ENCODE results near the gene DXO. TPM values are rescaled to one million over a fixed set of nuclear protein-coding genes. Genes with fewer than 3 reads are reported as not detected.

DXO gene
- total and polyA plus RNA-seq, 2 donors (not counting 1 experiment from before 2014, with no cell fraction given): 36.1 to 150 TPM

- H4K20me1 ChIP-seq (ENCODE audit: control insufficient read depth, insufficient read depth, low read length, poor library complexity, severe bottlenecking): no peaks in the 10 kb centered on the region
- ChIA-PET POLR2A (no interaction called here), CTCF (interaction anchor here (0.8 kb wide), 1 partner anchor 14 kb away, joined by 3 read pairs; no protein-coding TSS in a partner anchor)
- WGBS (ENCODE audit: insufficient coverage): 96% methylated on average over 3 of the region's 3 CpGs
- no peaks in the 10 kb centered on the region for H3K4me1 ChIP-seq (ENCODE audit: control insufficient read depth in 2 of 2, insufficient read depth in 2 of 2, low read length in 2 of 2)
- H3K27ac Mint-ChIP-seq: no peak overlapping the region
- peaks cover 10% of the 10 kb centered on the region for H3K79me2 ChIP-seq (ENCODE audit: control insufficient read depth, insufficient read depth, low read length)
- no peaks in the 10 kb centered on the region for H3K27me3 Mint-ChIP-seq
- no peak overlapping the region for H3K9ac ChIP-seq (ENCODE audit: low read length)
- H3K36me3 ChIP-seq (replicated peaks in 1 of 2; ENCODE audit: control extremely low read depth in 1 of 2, control insufficient read depth in 1 of 2, extremely low read depth in 1 of 2, insufficient read depth in 2 of 2, low read length in 1 of 2): peaks cover 3 to 12% of the 10 kb centered on the region in 2 experiments
- no peaks in the 10 kb centered on the region for H3K9me3 Mint-ChIP-seq (ENCODE audit: insufficient read depth)
- no peak overlapping the region for H3K27ac ChIP-seq (ENCODE audit: low read length in 2 of 2)
- H3K4me3 Mint-ChIP-seq: no peak overlapping the region
- no peak for ATAC-seq (ENCODE audit: low read depth)
- TF ChIP-seq EZH2 (IDR thresholded peaks at IDR 0.05; ENCODE audit: borderline replicate concordance, insufficient read depth, low read depth, low read length, poor library complexity, severe bottlenecking): no peak
- TF ChIP-seq, protein P1, sequence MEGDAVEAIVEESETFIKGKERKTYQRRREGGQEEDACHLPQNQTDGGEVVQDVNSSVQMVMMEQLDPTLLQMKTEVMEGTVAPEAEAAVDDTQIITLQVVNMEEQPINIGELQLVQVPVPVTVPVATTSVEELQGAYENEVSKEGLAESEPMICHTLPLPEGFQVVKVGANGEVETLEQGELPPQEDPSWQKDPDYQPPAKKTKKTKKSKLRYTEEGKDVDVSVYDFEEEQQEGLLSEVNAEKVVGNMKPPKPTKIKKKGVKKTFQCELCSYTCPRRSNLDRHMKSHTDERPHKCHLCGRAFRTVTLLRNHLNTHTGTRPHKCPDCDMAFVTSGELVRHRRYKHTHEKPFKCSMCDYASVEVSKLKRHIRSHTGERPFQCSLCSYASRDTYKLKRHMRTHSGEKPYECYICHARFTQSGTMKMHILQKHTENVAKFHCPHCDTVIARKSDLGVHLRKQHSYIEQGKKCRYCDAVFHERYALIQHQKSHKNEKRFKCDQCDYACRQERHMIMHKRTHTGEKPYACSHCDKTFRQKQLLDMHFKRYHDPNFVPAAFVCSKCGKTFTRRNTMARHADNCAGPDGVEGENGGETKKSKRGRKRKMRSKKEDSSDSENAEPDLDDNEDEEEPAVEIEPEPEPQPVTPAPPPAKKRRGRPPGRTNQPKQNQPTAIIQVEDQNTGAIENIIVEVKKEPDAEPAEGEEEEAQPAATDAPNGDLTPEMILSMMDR (IDR thresholded peaks at IDR 0.05): no peak
- intact Hi-C loops (cut with micrococcal nuclease): loop anchor here (10.0 kb wide), 4 partner anchors 145 to 1915 kb away; partner anchors contain the start of genes CLIC1, HSD17B8, POLR1H and PPP1R11
- no peak overlapping the region for H2AFZ ChIP-seq (ENCODE audit: insufficient read depth, low read depth, low read length, poor library complexity, severe bottlenecking)
- H3K4me1 Mint-ChIP-seq: no peaks in the 10 kb centered on the region
- no peak overlapping the region for H3K4me2 ChIP-seq (replicated peaks; ENCODE audit: low read depth, low read length, poor library complexity, severe bottlenecking)
- H3K27me3 ChIP-seq (replicated peaks in 1 of 4; ENCODE audit: control extremely low read depth in 1 of 4, control insufficient read depth in 3 of 4, insufficient read depth in 4 of 4, low read length in 3 of 4): no peaks in the 10 kb centered on the region
- H3K9me3 ChIP-seq (ENCODE audit: control extremely low read depth in 1 of 3, control insufficient read depth in 2 of 3, insufficient read depth in 1 of 3, low read length in 2 of 3): peaks cover 0 to 3% (median 0%) of the 10 kb centered on the region in 3 donors
- H3K4me3 ChIP-seq (ENCODE audit: control extremely low read depth in 1 of 5, extremely low read depth in 1 of 5, insufficient read depth in 1 of 5, low read depth in 2 of 5, low read length in 4 of 5): no peak overlapping the region
- no peak for DNase-seq
These were observed 7.4 kb upstream of the DXO start for GRCh38 chr6:31979238-31979898.

DNA sequence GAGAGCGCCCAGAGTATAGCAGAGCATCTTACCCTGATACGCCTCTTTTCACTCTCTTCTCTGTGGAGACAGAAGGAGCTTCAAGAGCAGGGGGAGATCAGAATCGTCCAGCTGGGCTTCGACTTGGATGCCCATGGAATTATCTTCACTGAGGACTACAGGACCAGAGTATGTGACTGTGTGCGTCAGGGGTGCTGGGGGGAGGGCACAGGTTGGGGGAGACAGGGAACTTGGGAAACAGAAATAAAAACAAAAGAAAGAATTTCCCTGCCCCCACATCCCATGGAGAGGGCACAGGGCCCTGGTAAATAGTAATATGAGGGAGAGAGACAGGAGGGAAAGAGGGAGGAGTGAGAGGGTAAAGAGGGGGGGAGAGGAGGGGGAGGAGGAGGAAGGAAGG, 6.9 kb upstream of the DXO start:
- no peaks in the 10 kb centered on the region for H3K27me3 ChIP-seq (replicated peaks in 1 of 4; ENCODE audit: control extremely low read depth in 1 of 4, control insufficient read depth in 3 of 4, insufficient read depth in 4 of 4, low read length in 3 of 4)
- H3K4me1 Mint-ChIP-seq: no peaks in the 10 kb centered on the region
- ATAC-seq (ENCODE audit: low read depth): no peak
- H3K4me2 ChIP-seq (replicated peaks; ENCODE audit: low read depth, low read length, poor library complexity, severe bottlenecking): no peak overlapping the region
- no peak overlapping the region for H3K27ac ChIP-seq (ENCODE audit: low read length in 2 of 2)
- H3K9me3 Mint-ChIP-seq (ENCODE audit: insufficient read depth): no peaks in the 10 kb centered on the region
- DNase-seq: no peak
- no peak overlapping the region for H3K4me3 Mint-ChIP-seq
- no peak overlapping the region for H2AFZ ChIP-seq (ENCODE audit: insufficient read depth, low read depth, low read length, poor library complexity, severe bottlenecking)
- intact Hi-C loops (cut with micrococcal nuclease): loop anchor here (10.0 kb wide), 4 partner anchors 144 to 1914 kb away; partner anchors contain the start of genes CLIC1, HSD17B8, POLR1H and PPP1R11
- H3K79me2 ChIP-seq (ENCODE audit: control insufficient read depth, insufficient read depth, low read length): peaks cover 10% of the 10 kb centered on the region
- H3K27me3 Mint-ChIP-seq: no peaks in the 10 kb centered on the region
- H3K9me3 ChIP-seq (ENCODE audit: control extremely low read depth in 1 of 3, control insufficient read depth in 2 of 3, insufficient read depth in 1 of 3, low read length in 2 of 3): peaks cover 0 to 3% (median 0%) of the 10 kb centered on the region in 3 donors
- H3K36me3 ChIP-seq (replicated peaks in 1 of 2; ENCODE audit: control extremely low read depth in 1 of 2, control insufficient read depth in 1 of 2, extremely low read depth in 1 of 2, insufficient read depth in 2 of 2, low read length in 1 of 2): peaks cover 3 to 12% of the 10 kb centered on the region in 2 experiments
- TF ChIP-seq EZH2 (IDR thresholded peaks at IDR 0.05; ENCODE audit: borderline replicate concordance, insufficient read depth, low read depth, low read length, poor library complexity, severe bottlenecking): no peak
- TF ChIP-seq, protein P1 (IDR thresholded peaks at IDR 0.05): no peak
- H4K20me1 ChIP-seq (ENCODE audit: control insufficient read depth, insufficient read depth, low read length, poor library complexity, severe bottlenecking): no peaks in the 10 kb centered on the region
- ChIA-PET CTCF (no interaction called here), POLR2A (no interaction called here)
- WGBS (ENCODE audit: insufficient coverage): 100% methylated on average over 3 of the region's 5 CpGs
- H3K4me3 ChIP-seq (ENCODE audit: control extremely low read depth in 1 of 5, extremely low read depth in 1 of 5, insufficient read depth in 1 of 5, low read depth in 2 of 5, low read length in 4 of 5): no peak overlapping the region
- H3K9ac ChIP-seq (ENCODE audit: low read length): no peak overlapping the region
- no peaks in the 10 kb centered on the region for H3K4me1 ChIP-seq (ENCODE audit: control insufficient read depth in 2 of 2, insufficient read depth in 2 of 2, low read length in 2 of 2)
- no peak overlapping the region for H3K27ac Mint-ChIP-seq

Measured in B cell (primary cell).